Ishikawa (cell line): ENCODE measurements around the gene METTL13.

Experiments used
- CEBPB ChIP-seq: IDR thresholded peaks from 2 replicates; pipeline ENCODE4 v1.6.1; 2012
- CREB1 ChIP-seq: IDR thresholded peaks from 2 replicates; pipeline ENCODE4 v1.6.1; 2012; ENCODE audit warnings: low read depth
- EGR1 ChIP-seq: IDR thresholded peaks from 2 replicates; pipeline ENCODE4 v1.6.1; 2012
- EP300 ChIP-seq: IDR thresholded peaks from 2 replicates; pipeline ENCODE4 v1.6.1; 2012; ENCODE audit warnings: borderline replicate concordance
- FOXM1 ChIP-seq: IDR thresholded peaks from 2 replicates; pipeline ENCODE4 v1.6.1; 2012; ENCODE audit warnings: low read depth, borderline replicate concordance
- NFIC ChIP-seq: IDR thresholded peaks from 2 replicates; pipeline ENCODE4 v1.6.1; 2012
- RAD21 ChIP-seq: IDR thresholded peaks from 2 replicates; pipeline ENCODE4 v1.6.1; 2012; ENCODE audit warnings: low read depth
- TAF1 ChIP-seq: IDR thresholded peaks from 2 replicates; pipeline ENCODE4 v1.6.1; 2012; ENCODE audit warnings: low read depth, mild to moderate bottlenecking
- TCF12 ChIP-seq: IDR thresholded peaks from 2 replicates; pipeline ENCODE4 v1.6.1; 2012; ENCODE audit warnings: low read depth
- TEAD4 ChIP-seq: IDR thresholded peaks from 2 replicates; pipeline ENCODE4 v1.6.1; 2012
- USF1 ChIP-seq: IDR thresholded peaks from 2 replicates; pipeline ENCODE4 v1.6.1; 2012
- YY1 ChIP-seq: IDR thresholded peaks from 2 replicates; pipeline ENCODE4 v1.6.1; 2012; ENCODE audit warnings: low read depth
- ZBTB7A ChIP-seq: IDR thresholded peaks from 2 replicates; pipeline ENCODE4 v1.6.1; 2012; ENCODE audit warnings: low read depth
- TF ChIP-seq, protein P1 (sequence below): IDR thresholded peaks from 2 replicates; pipeline ENCODE4 v1.6.1; 2012
- TF ChIP-seq, protein P2 (sequence below): IDR thresholded peaks from 2 replicates; pipeline ENCODE4 v1.6.1; 2012; ENCODE audit warnings: low read depth, mild to moderate bottlenecking

Gene METTL13

GRCh38 chr1:171817511-171818265 lies 36.2 kb downstream of the METTL13 start:
- TF ChIP-seq TAF1: no peak
- TF ChIP-seq TEAD4: no peak
- no peak for TF ChIP-seq EGR1
- TF ChIP-seq USF1: no peak
- TF ChIP-seq CEBPB: no peak
- no peak for TF ChIP-seq TCF12
- TF ChIP-seq CREB1: no peak
- no peak for TF ChIP-seq NFIC
- TF ChIP-seq, protein P1, sequence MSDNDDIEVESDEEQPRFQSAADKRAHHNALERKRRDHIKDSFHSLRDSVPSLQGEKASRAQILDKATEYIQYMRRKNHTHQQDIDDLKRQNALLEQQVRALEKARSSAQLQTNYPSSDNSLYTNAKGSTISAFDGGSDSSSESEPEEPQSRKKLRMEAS: no peak
- no peak for TF ChIP-seq ZBTB7A
- no peak for TF ChIP-seq EP300
- TF ChIP-seq RAD21: no peak
- TF ChIP-seq YY1: no peak
- TF ChIP-seq, protein P2, sequence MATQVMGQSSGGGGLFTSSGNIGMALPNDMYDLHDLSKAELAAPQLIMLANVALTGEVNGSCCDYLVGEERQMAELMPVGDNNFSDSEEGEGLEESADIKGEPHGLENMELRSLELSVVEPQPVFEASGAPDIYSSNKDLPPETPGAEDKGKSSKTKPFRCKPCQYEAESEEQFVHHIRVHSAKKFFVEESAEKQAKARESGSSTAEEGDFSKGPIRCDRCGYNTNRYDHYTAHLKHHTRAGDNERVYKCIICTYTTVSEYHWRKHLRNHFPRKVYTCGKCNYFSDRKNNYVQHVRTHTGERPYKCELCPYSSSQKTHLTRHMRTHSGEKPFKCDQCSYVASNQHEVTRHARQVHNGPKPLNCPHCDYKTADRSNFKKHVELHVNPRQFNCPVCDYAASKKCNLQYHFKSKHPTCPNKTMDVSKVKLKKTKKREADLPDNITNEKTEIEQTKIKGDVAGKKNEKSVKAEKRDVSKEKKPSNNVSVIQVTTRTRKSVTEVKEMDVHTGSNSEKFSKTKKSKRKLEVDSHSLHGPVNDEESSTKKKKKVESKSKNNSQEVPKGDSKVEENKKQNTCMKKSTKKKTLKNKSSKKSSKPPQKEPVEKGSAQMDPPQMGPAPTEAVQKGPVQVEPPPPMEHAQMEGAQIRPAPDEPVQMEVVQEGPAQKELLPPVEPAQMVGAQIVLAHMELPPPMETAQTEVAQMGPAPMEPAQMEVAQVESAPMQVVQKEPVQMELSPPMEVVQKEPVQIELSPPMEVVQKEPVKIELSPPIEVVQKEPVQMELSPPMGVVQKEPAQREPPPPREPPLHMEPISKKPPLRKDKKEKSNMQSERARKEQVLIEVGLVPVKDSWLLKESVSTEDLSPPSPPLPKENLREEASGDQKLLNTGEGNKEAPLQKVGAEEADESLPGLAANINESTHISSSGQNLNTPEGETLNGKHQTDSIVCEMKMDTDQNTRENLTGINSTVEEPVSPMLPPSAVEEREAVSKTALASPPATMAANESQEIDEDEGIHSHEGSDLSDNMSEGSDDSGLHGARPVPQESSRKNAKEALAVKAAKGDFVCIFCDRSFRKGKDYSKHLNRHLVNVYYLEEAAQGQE: no peak
- no peak for TF ChIP-seq FOXM1

DNA sequence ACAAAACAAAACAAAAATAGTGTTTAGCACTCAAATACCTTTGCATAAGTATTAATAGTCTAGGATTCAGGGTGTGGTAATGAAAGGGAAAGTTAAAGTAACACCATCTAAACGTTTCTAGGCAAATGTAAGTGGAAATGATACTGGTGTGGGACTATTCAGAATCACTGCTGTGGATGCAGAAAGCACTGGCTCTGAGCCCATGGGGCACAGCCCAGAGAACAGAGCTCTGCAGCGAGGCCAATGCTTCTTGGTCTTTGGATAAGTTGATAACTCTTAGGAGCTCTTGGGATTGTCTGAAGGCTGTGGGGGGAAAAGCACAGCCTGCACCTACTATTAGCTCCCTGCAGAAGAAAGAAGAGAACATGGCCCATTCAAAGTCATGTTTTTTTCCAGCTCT lies 38.5 kb downstream of the METTL13 start:
- no peak for TF ChIP-seq TCF12
- TF ChIP-seq USF1: no peak
- TF ChIP-seq TEAD4: no peak
- no peak for TF ChIP-seq YY1
- TF ChIP-seq FOXM1: no peak
- no peak for TF ChIP-seq NFIC
- no peak for TF ChIP-seq CREB1
- TF ChIP-seq EP300: no peak
- TF ChIP-seq, protein P2: no peak
- no peak for TF ChIP-seq TAF1
- TF ChIP-seq EGR1: no peak
- no peak for TF ChIP-seq CEBPB
- no peak for TF ChIP-seq ZBTB7A

GRCh38 chr1:171826973-171827372 lies 45.5 kb downstream of the METTL13 start:
- TF ChIP-seq NFIC: no peak
- no peak for TF ChIP-seq CEBPB
- no peak for TF ChIP-seq EP300
- no peak for TF ChIP-seq TCF12
- no peak for TF ChIP-seq TAF1
- no peak for TF ChIP-seq USF1
- TF ChIP-seq FOXM1: no peak
- TF ChIP-seq YY1: no peak
- TF ChIP-seq, protein P2: no peak
- TF ChIP-seq, protein P1: no peak

- TF ChIP-seq RAD21 (no peak), TAF1 (no peak), CEBPB (no peak), TEAD4 (no peak)
- TF ChIP-seq, protein P1: no peak
- TF ChIP-seq, protein P2: no peak
Measured at GRCh38 chr1:171828794-171829193, 47.3 kb downstream of the METTL13 start.
